ENCODE results near the gene PKHD1. TPM values are rescaled to one million over a fixed set of nuclear protein-coding genes. Genes with fewer than 3 reads are reported as not detected.

The PKHD1 gene
- total RNA-seq, 4 donors from 2014 or later, result 0.09 to 0.83 (median 0.29) TPM; not detected in 1

- Histone ChIP-seq H3K27ac (no peak overlapping the region), H3K36me3 (no peaks in the 10 kb centered on the region), H3K9me3 (no peaks in the 10 kb centered on the region), H3K27me3 (no peaks in the 10 kb centered on the region), H3K4me3 (no peak overlapping the region), H3K4me1 (no peaks in the 10 kb centered on the region)
- intact Hi-C loops (cut with DNase I; ENCODE audit: low total_unique reads), result no loop called here
- no peak for DNase-seq
- TF ChIP-seq POLR2A (IDR thresholded peaks at IDR 0.05), result no peak
- no peak for TF ChIP-seq CTCF (IDR thresholded peaks at IDR 0.05)
Measured at GRCh38 chr6:51675020-51675921, 412.1 kb downstream of the PKHD1 start.

- intact Hi-C loops (cut with DNase I; ENCODE audit: low total_unique reads), result no loop called here
- no peak overlapping the region for H3K4me3 ChIP-seq
- no peak for TF ChIP-seq CTCF (IDR thresholded peaks at IDR 0.05)
- TF ChIP-seq POLR2A (IDR thresholded peaks at IDR 0.05), result no peak
- H3K9me3 ChIP-seq, result no peaks in the 10 kb centered on the region
- H3K4me1 ChIP-seq, result no peaks in the 10 kb centered on the region
- H3K27me3 ChIP-seq, result no peaks in the 10 kb centered on the region
- H3K27ac ChIP-seq, result no peak overlapping the region
- no peak for DNase-seq
- no peaks in the 10 kb centered on the region for H3K36me3 ChIP-seq
Measured at GRCh38 chr6:51663525-51663924, 423.9 kb downstream of the PKHD1 start.

- intact Hi-C loops (cut with DNase I; ENCODE audit: low total_unique reads), result no loop called here
- no peak overlapping the region for H3K27ac ChIP-seq
- TF ChIP-seq CTCF (IDR thresholded peaks at IDR 0.05) (no peak), POLR2A (IDR thresholded peaks at IDR 0.05) (no peak)
Measured at GRCh38 chr6:51660767-51661166, 426.6 kb downstream of the PKHD1 start.

GRCh38 chr6:51657491-51657890 lies 429.9 kb downstream of the PKHD1 start:
- Histone ChIP-seq H3K4me3 (no peak overlapping the region), H3K36me3 (no peaks in the 10 kb centered on the region), H3K27me3 (no peaks in the 10 kb centered on the region), H3K4me1 (no peaks in the 10 kb centered on the region), H3K9me3 (no peaks in the 10 kb centered on the region), H3K27ac (no peak overlapping the region)
- TF ChIP-seq POLR2A (IDR thresholded peaks at IDR 0.05), result no peak
- intact Hi-C loops (cut with DNase I; ENCODE audit: low total_unique reads), result no loop called here
- no peak for DNase-seq

More at GRCh38 chr6:51660767-51661166, 426.6 kb downstream of the PKHD1 start:
- DNase-seq, result no peak
- Histone ChIP-seq H3K36me3 (no peaks in the 10 kb centered on the region), H3K9me3 (no peaks in the 10 kb centered on the region), H3K4me3 (no peak overlapping the region), H3K4me1 (no peaks in the 10 kb centered on the region), H3K27me3 (no peaks in the 10 kb centered on the region)

DNA sequence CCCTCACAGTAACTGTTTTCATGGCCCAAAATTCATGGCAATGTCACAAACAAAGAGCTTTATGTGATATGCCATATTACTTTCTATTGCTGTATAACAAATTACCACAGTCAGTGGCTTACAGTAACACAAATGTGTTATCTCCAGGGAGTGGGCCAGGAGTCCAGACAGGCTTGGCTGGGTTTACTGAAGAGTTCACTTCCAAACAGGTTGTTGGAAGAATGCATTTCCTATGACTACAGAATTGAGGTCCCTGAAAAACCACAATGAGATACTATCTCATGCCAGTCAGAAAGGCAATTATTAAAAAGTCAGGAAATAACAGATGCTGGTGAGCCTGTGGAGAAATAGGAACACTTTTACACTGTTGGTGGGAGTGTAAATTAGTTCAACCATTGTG lies 431.9 kb downstream of the PKHD1 start:
- no peak for DNase-seq

More for the DNA sequence above, 431.9 kb downstream of the PKHD1 start:
- no peaks in the 10 kb centered on the region for H3K9me3 ChIP-seq
- no peaks in the 10 kb centered on the region for H3K27me3 ChIP-seq
- intact Hi-C loops (cut with DNase I; ENCODE audit: low total_unique reads), result no loop called here
- TF ChIP-seq CTCF (IDR thresholded peaks at IDR 0.05) (no peak), POLR2A (IDR thresholded peaks at IDR 0.05) (no peak)
- H3K27ac ChIP-seq, result no peak overlapping the region
- H3K4me1 ChIP-seq, result no peaks in the 10 kb centered on the region
- H3K4me3 ChIP-seq, result no peak overlapping the region
- H3K36me3 ChIP-seq, result no peaks in the 10 kb centered on the region

Measured in uterus (tissue), 4 donors.